Left colon (tissue), 2 donors: Measurements from ENCODE around the gene TPD52L1. TPM values are rescaled to one million over a fixed set of nuclear protein-coding genes. Genes with fewer than 3 reads are reported as not detected.

Source experiments
- ATAC-seq: fragments of 200-7000 bp; cut with Tn5 transposase; one replicate; pipeline ENCODE4 v1.9.1; 2020; ENCODE audit warnings: mild to moderate bottlenecking, moderate library complexity
- DNase-seq, 2 donors: peaks; one replicate each; pipeline ENCODE4 v3.0.0-alpha.2; 2020
- intact Hi-C, 2 donors: fragments of 100-400 bp; cut with DNase I in 1 of 2; cut with micrococcal nuclease in 1 of 2; formaldehyde crosslinking; loops; one replicate each; pipeline versions ENCODE4 v1.11.2 to v1.14.0; 2022; cut with DNase I, micrococcal nuclease
- total RNA-seq, 2 donors: library from RNA; stranded (reverse); fragmentation: NEBNext Ultra II Directional; extraction: Animal tissue kit (Norgen Biotek cat#: 25700); gene quantifications; one replicate each; pipeline ENCODE4 v1.2.1, GENCODE V29; 2021
- donor health status: DM: no; HTN: no; CAD: no.
- donor health status: DM: yes; HTN: yes; CAD: no.

Gene TPD52L1
- total RNA-seq, 2 donors from 2014 or later = 11.4 to 15.8 TPM

DNA sequence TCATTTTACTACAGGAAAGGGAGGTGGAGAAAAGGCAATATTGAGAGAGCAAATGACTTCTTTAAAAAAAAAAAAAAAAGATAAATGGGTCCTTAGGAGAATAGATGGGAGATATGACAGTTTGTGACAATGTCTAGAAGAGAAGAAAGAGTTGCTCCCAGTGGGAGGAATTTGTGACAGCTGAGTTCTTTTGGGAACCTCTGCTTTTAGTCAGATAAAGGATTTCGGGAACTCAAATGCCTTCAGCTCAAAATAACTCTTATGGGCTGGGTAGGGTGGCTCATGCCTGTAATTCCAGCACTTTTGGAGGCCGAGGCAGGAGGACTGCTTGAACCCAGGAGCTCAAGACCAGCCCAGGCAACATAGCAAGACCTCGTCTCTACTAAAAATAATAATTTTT lies 13.1 kb downstream of the TPD52L1 start:
- DNase-seq = no peak
- no peak for ATAC-seq
- intact Hi-C loops = no loop called here

DNA sequence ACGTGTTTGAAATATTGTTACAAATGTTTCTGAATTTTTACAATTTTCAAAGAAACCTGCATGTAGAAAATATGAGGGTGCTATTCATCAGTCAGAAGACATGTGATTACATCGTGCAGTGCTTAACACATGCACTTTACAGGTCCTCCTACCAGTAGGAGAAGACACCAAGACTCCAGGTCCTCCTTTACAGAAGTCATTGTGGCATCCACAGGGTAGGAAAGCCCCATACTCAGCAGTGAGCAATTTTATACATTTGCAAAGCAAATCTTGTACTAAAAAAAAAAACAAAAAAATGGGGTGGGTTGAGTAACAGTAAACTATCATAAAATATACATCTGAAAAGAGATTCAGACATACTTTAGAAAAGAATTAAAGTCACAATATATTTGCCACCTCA lies 14.0 kb downstream of the TPD52L1 start:
- intact Hi-C loops = no loop called here
- DNase-seq (no peak), ATAC-seq (no peak)

DNA sequence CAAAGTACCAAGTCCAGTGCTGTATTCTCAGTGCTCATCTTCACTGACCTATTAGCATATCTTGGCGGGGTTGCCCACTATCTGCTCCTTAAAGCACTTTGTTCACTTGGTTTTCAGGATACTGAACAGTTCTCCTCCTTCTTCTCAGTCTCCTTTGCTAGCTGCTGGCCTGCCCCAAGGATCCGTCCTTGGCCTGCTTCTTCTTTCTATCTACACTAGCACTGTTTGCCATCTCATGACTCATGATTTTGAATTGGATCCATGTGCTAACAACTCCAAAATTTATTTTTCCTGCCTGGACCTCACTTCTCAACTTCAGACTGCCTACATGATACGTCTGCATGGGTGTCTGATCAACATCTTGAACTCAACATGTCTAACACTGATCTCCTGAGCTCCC lies 15.5 kb downstream of the TPD52L1 start:
- intact Hi-C loops = no loop called here

DNA sequence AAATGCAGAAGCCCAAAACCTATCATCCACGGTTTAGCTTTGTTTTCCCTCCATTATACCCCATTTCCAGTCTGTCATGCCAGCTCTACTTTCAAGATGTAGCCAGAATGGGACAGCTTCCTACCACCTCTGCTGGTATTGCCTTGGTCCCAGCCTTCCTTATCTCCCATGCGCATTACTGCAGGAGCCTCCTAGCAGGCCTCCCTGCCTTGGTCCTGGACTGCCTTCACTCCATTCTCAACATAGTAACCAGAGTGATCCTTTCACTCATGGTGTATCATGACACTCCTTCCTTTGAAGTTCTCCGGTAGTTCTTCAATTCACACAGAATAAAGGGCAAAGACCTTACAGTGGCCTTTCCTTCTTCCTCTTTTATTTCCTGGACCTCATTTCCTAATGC lies 15.9 kb downstream of the TPD52L1 start:
- ATAC-seq (no peak), DNase-seq (no peak)
- intact Hi-C loops = no loop called here

More for the DNA sequence above, 15.5 kb downstream of the TPD52L1 start:
- DNase-seq = no peak
- no peak for ATAC-seq

DNA sequence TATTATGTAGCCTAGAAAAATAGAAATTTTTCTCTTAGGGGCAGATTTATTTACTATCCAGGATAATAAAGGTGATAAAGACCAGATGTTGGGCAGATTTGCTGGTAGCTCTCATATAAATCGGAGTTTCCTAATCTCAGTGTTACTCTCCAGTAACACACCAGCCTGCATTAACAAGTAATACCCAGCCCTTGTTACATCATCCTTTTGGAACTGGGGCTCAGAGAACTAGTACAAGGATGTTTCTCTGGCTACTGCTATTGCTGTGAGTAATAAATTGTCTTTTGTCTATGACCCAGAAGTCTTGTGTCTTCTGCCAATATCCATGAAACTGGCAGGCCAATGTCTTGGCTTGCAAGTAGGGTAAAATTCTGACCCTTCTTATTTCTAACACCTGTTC lies 16.8 kb downstream of the TPD52L1 start:
- DNase-seq (no peak), ATAC-seq (no peak)
- intact Hi-C loops = no loop called here

DNA sequence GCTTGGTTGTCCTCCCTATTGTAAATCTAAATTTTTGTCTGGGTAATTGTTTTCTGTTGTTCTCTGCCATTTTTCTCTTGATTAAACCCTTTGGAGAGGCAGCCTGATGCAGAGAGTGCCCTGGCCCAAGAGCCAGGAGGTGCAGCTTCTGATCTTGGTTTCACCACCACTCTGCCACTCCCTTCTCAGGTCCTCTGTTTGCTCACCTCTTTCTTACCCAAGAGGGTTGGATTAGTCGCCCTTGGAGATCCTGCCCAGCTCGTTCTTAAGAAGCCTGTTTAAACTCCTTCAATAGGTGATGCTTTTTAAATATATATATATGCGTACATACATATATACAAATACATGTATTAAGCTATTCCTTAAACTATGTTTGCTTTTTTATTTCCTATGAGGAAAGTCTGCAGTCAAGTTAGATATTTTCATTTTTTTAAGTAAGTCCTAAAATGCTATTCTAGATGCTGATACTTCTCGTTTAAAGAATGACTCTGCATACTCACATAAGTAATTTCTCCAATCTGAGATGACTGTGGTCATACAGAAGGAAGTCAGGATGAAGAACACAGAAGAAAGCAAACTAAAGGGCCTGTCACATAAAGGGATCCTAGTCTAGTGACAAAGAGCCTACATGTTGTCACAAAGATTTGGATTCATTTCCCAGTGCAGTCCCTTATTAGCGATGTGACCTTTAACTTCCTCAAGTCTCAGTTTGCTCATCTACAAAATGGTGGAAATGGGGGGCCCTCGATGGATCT lies 19.9 kb downstream of the TPD52L1 start:
- no peak for DNase-seq
- no peak for ATAC-seq
- intact Hi-C loops = no loop called here

DNA sequence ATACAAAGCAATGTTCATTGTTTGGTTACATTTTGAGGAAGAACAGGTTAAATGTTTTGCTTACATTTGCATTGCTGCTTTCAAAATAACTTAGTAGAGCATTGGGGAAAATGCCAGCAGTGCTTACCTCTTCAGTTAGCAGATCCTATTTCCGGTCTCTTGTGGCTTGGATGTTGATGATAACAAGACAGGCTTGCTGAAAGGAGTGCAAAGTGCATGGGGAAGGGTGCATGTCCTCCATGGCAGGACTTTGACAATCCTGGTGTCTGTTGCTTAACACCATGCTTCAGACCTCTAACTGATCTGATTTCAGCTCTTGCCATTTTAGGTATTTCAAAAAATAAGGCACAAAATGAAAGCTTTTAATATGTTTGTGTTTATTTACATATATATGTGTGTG lies 21.1 kb downstream of the TPD52L1 start:
- DNase-seq (no peak), ATAC-seq (no peak)
- intact Hi-C loops = no loop called here

DNA sequence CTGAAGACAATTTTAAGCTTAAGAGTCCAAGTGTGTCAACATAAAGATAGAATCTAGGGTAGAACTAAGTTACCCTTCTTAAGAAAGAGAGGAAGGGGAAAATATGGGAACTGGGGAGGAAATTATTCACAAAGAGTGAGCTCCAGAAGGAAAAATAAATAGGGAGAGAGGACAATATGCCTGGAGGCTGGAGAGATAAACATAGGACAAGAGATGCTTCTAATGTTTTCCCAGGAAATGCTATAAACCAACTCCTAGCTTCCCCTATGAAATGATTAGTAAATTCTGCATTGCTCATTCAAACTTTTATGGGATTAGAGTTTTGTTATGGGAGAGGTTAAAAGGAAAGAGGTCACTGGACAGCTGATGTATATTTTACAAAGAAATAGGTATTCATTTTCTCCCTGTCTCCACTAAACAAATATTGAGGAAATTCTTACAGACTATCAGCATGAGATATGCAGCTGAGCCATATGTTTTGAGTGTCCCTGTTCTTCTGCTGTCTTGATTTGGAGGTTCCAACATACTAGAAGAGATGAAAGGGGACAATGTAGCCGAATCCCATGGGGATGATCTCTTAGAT lies 22.0 kb downstream of the TPD52L1 start:
- ATAC-seq (no peak), DNase-seq (no peak)
- intact Hi-C loops = no loop called here

DNA sequence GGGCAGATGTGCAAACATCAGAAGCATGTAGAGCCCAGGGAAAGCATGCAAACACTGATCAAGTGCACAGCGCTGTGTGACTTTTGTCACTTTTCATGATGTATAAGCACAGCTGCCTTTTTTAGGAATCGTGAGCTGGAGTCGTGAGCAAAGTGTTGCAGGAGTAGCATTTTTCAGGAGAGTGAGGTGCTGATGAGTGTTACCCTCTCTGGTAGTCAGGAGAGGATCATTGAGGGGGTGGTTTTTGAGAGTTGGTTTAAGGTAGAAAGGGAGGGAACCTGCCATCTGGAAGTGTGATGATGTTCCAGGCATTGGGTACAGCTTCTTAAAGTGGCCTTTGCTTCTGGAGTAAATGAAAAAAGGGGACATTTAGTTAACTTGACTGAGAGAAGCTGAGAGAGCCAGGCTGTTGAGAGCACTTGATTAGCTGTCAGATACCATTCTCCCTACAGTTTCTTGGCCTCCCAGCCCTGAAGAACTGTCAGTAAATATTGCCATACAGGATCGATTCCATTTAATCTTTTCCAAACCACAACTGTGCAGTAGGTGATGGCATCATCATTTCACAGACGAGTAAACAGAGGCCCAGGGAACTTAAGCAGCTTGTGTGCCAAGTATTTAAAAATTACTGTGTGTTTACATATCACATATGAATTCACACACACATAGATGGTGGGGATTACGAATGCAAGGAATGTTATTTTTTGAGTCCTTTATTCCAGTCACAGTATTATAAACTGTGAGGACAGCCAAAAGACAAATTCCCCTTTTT lies 28.9 kb downstream of the TPD52L1 start:
- DNase-seq = no peak
- no peak for ATAC-seq
- intact Hi-C loops = no loop called here

DNA sequence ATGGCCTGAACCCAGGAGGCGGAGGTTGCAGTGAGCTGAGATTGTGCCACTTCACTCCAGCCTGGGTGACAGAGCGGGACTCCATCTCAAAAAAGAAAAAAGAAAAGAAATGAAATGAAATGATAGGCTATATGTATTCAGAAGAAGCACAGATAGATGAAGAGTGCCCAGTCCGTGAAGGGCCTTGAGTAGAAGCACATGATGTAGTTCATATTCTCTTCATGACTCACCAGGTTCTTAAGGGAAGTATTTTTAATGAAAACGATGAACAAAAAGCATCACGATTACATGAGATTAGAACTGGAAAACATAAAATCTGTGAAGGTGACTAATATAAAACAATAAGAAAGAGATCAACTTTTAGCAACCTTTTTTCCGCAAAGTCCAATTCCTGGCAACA lies 29.8 kb downstream of the TPD52L1 start:
- ATAC-seq = no peak
- intact Hi-C loops = no loop called here
- no peak for DNase-seq

DNA sequence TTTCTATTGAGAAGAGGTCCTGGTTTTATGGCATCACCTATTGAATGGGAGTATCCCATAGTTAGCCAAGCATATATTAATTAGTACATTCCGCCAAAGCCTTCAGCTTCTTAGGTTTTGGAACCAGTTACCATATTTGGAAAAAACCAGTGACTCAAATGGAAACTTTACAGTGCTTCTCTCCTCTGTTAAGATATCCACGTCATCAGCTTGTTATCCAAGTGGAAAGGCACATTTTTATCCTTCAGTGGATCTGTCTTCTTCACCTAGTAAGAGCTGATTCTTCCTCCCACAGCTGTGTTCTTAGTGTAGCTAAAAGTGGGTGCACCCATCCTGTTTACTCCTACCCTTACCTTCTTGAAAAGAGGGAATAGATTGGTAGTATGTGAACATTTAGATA lies 34.5 kb downstream of the TPD52L1 start:
- ATAC-seq (no peak), DNase-seq (no peak)
- intact Hi-C loops = no loop called here

DNA sequence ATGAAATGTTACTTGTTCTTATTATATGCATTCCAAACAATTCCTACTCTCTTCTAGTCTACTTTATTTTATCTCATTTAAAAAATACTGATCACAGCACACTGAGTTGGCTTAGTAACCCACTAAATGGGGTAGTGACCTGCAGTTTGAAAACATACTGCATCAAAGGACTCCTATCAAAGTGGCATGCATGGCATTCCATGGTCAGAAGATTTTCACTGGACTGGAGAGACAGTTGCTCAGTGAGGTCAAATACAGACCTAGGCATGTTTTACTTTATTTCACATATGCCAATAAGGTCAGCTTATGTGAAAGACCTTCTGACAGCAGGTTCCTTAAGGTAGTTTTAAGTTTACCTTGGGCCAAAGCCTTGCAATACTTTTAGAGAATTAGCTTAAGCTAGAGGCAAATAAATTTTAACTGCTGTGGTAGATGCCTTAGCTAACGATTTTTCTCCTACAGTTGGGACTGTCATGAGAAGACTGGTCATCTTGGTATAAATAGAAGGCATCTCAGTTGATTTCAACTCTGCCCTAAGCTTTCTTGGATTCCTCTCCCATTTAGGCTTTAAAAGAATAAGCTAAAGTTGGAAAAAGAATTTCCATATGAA lies 35.1 kb downstream of the TPD52L1 start:
- intact Hi-C loops = no loop called here
- DNase-seq = no peak
- ATAC-seq = no peak

DNA sequence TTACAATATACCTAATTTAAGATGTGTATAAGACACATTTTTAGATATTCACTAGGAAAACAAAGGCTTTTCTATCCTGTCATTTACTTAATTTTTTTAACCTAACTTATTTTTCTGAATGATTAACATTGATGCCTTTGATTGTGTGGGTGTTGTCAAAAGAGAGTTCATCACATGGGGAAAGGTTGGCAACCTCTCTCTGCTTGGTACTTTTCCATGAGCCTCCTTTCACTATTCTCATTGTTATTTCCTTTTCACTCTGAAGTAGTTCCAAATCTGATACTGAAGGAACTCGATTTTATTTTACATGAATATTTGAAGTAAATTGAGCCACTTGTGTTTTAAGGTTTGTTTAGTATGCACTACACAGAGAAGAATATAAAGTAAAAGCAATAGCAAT lies 35.9 kb downstream of the TPD52L1 start:
- intact Hi-C loops = no loop called here
- no peak for ATAC-seq
- no peak for DNase-seq

DNA sequence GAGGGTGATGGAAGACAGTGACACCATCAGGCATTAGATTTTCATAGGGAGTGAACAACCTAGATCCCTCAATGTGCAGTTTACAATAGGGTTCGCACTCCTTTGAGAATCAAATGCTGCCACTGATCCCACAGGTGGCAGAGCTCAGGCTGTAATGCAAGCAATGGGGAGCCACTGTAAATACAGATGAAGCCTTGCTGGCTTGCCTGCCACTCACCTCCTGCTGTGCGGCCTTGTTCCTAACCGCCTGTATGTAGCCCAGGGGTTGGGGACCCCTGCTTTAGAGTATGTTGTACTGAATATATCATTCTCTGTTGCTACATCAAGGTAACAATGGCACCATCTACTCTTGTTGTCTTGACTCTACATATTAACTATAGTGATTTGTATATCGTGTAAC lies 37.1 kb downstream of the TPD52L1 start:
- intact Hi-C loops = no loop called here
- DNase-seq (no peak), ATAC-seq (no peak)

DNA sequence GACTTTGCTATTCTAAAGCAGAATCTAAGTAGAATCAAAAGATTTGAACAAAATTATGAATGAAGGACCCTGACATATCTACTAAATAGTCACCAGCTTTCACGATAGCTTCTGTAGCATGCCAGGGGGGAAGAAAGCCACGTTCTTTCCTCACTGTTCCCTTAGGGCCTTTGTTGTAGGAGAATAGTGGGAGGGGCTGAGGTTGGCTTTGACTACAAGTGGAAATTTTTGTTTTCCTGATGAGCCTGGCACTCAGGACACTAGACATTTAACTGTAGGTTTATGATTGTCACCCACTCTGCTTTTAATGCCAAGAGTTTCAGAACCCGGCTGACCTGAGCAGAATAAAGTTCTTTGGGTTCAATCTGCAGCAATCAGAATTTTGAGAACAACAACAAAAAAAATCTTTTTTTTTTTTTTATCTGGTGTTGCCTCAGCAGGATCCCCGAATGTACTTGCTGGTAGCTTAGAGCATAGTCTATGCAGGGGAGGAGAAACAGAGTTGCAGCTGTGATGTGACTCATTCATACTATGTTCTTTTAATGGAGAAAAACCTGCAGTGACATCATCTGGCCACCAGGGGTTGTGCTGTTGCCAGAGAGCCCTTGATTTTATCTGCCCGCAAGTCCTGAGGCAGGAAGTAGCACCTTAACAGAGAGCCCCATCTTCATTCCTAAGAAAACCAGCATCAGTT lies 38.5 kb downstream of the TPD52L1 start:
- ATAC-seq = peak; percentile 94
- intact Hi-C loops = no loop called here

DNA sequence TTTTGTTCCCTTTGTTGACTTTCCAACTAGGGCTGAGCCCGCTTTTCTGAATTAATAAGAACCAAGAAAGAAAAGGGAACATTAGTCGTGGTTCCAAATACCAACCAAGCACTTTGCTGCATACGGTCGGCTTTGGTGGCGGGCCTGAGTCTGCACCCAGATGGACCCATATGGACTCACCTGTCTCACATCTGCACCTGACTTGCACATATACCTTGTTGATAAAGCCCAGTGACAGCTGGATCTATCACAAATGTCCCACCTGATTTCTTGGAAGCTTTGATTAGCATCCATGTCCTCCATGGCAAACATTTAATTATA lies 39.0 kb downstream of the TPD52L1 start:
- intact Hi-C loops = no loop called here
- DNase-seq (no peak), ATAC-seq (no peak)

More for the DNA sequence above, 38.5 kb downstream of the TPD52L1 start:
- peak; percentile 52 to 65 for DNase-seq

DNA sequence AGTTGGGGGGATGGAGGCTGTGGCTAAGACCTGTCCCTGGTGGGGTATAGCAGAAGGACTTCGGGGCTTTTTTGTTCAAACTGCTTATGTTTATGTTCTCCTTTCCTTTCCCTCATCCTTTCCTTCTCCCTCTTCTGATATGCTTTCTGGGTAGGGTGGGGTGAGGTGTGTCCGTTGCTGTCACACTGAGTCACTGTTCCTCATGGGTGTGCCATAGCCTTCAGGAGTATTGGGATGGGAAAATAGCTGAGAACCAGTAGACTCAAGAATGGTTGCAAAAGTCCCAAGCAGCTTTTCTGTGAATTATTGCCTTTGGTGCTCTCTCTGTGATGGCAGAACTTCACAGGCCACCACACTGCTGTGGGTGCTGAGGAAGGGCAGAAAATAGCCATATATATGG lies 39.6 kb downstream of the TPD52L1 start:
- intact Hi-C loops = no loop called here
- DNase-seq = peak in 1 of 2 donors; percentile 37
- peak; percentile 51 for ATAC-seq

DNA sequence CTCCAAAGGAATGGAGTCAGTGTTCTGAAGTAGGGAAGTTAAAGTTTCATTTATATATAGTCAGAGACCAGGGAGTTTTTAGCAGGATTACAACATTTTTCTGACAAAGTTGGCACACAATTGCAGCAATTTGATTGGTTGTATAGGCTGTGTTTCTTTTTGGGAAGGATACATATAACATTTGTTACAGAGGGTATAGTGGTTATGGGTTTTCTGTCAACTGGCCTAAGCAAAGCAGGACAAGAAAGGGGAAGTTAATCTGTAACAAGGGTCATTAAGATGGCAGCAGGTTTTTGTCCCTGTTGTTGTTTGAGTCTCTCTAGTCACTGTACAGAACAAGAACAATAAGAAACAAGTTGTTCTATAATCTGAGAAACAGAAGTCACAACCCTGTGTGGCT lies 41.4 kb downstream of the TPD52L1 start:
- DNase-seq (no peak), ATAC-seq (no peak)
- intact Hi-C loops = no loop called here

DNA sequence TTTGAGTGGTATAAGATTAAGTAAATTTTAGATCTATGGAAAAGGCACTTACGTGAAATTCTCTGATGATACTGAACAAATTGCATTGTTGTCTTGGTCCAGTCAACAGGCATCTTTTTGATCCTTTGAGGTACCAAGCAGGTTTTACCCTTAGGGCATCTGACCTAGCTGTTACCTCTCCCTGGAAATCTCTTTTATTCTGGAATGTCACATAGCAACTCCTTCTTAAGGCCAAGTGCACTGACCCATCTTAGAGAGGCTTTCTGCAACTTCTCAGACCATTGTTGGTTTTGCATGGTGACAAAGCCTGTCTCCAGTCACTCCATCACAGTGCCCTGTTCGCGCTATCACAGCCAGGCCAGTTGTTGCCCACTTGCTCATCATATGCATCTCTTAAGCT lies 42.0 kb downstream of the TPD52L1 start:
- intact Hi-C loops = no loop called here
- no peak for ATAC-seq

More for the DNA sequence above, 42.0 kb downstream of the TPD52L1 start:
- DNase-seq = no peak
